ENCODE measurements around the gene TAS2R19.
"Not testable (repeated sequence)": the region's sequence is repeated elsewhere in the genome, so short reads cannot be mapped to it uniquely, and the experiment has no call there.

Gene TAS2R19

GRCh38 chr12:11022520-11022919 is at the start of gene TAS2R19:
TAS2R19 (minus strand) TSS chr12:11022620; CDS start chr12:11022571, 49 bp downstream.
- no peak for DNase-seq

DNA sequence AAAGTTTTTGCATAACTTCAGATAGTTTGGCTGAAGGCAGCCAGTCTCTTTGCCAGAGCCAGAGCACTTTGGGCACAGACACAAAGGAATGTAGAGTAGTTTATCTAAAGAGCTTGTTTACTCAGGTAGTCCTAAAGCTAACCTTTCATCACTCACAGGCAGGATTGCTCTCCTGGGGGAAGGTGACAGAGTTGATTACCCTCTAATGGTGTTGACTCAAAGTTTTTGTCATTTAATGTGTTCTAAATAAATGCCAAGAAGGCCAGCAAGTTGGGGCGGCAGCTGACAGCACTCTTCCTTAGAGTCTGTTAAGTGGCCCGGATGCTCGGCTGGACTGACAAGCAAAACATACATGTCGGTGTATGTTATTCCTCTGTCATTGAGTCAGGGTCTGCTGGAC is 49.0 kb upstream of the TAS2R19 start:
- DNase-seq: no peak

GRCh38 chr12:11070999-11071398 is 48.6 kb upstream of the TAS2R19 start:
- no peak for DNase-seq

GRCh38 chr12:11069854-11070365 is 47.5 kb upstream of the TAS2R19 start:
- DNase-seq: no peak

DNA sequence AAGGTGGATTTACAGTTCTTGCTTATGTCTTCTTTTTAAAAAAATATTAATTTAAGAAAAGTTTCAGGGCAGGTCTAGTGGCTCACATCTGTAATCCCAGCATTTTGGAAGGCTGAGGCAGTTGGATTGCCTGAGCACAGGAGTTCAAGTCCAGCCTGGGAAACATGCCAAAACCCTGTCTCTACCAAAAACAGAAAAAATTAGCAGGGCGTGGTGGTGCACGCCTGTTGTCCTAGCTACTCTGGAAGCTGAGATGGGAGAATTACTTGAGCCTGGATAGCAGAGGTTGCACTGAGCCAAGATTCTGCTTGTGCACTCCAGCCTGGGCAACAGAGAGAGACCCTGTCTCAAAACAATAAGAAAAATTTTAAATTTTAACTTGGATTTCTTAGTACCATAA is 45.1 kb upstream of the TAS2R19 start:
- DNase-seq: no peak

DNA sequence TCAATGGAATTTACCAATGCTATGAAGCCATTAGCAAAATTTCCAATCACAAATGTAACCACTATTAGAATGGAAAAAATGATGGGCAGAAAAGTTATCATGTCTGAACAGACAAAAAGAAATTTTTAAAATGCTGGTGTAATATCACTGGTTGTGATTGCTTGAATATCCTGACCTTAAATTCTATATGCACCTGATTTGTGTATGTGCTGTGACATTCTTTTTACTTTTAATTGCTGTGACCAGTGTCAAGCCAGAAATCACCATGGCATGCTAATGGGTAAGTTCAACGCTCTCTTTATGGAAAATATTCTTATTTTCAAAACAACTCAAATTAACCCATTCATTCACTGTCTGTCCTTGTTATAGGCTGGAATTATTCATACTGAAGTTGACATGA is 39.8 kb upstream of the TAS2R19 start, which contains the start of gene TAS2R46:
Gene TAS2R46, minus strand, starts transcription at position 101 of the 400 bp plus-strand sequence. Its CDS starts 0 bp downstream, at position 101.
- DNase-seq: not testable (repeated sequence)

GRCh38 chr12:11059784-11060183 is 37.4 kb upstream of the TAS2R19 start:
- DNase-seq: no peak

DNA sequence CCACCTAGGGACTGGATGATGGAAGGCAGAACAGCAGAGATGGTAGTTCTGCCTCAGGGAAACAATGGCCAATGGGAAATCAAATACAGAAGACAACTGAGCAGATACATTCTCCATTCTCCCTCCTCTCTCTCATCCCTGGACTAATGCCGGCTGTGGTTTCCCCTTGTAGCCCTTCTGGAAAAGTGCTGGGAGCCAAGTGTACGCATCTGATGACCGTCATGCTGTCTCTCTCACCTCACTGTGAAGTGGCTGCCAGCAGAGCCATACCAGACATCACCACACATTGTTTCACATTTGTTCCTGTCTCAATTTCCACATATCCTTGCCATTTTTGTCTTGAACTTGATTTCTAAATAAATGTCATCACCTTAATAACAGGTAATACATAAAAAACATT is 36.6 kb upstream of the TAS2R19 start:
- DNase-seq: no peak

DNA sequence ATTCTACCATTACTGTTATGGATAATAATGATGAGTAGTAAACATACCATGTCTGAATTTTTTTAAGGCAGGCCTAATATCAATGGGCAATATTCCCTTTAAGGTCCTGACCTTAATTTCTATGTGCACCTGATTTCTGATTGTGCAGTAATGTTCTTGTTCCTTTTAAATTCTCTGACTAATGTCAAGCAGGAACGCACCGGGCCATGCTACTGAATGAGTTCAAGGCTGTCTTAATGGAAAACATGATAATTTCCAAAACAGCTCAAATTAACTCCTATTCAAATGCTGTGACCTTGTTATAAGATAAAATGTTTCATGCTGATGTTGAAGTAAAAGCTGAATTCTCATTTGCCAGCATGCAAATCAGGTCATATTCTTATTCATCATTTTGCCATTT is 32.9 kb upstream of the TAS2R19 start:
- DNase-seq: no peak

- DNase-seq: not testable (repeated sequence)
Observed at GRCh38 chr12:11049806-11050531, 27.5 kb upstream of the TAS2R19 start.

- DNase-seq: not testable (repeated sequence)
Observed at GRCh38 chr12:11041366-11041765, 18.9 kb upstream of the TAS2R19 start.

GRCh38 chr12:11040162-11040561 is 17.7 kb upstream of the TAS2R19 start:
- no peak for DNase-seq

DNA sequence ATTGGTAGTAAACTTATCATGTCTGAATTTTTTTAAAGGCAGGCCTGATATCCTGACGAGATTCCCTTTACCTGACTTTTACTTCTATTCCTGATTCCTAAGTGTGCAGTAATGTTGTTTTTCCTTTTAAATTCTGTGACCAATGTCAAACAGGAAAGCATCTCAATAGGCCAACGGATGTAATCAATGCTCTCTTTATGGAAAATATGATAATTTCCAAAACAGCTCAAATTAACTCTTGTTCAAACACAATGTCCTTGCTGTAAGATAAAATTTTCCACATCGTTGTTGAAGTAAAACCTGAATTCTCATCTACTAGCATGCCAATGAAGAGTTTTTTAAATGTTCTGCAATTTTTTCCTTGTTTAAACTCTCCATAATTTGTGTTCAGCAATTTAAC is 16.8 kb upstream of the TAS2R19 start:
- no peak for DNase-seq

DNA sequence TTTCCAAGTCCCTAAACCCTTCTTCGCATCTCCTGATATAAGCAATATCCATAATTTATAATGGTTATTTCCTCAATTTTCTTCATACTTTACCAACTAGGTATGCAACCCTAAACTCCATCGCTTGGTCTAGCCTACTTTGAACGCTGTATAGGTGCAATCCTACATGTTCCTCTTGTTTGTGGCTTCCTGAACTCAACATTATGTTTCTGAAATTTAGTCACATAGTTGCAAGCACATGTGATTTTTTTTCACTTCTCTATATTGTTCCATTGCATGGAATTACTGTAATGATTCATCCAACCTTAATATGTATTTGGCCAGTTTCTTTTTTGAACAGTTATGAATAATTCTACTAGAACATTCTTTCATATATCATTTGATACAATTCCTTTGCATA is 11.5 kb upstream of the TAS2R19 start:
- DNase-seq: not testable (repeated sequence)

DNA sequence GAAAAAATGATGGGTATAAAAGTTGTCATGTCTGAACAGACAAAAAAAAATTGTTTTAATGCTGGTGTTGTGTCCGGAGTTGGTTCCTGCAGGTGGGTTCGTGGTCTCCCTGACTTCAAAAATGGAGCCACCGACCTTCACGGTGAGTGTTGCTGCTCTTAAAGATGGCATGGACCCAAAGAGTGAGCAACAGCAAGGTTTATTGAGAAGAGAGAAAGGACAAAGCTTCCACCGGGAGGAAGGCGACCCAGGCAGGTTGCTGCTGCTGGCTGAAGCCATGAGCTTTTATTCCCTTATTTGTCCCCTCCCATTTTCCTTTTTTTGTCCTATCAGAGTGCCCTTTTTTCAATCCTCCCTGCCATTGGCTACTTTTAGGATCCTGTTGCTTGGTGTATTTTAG is 8.9 kb upstream of the TAS2R19 start, which contains the start of gene TAS2R31:
Gene TAS2R31, minus strand, starts transcription at position 101 of the 400 bp plus-strand sequence. Its CDS starts 72 bp downstream, at position 29.
- no peak for DNase-seq

- DNase-seq: no peak
Observed at GRCh38 chr12:11026118-11026517, 3.7 kb upstream of the TAS2R19 start.

DNA sequence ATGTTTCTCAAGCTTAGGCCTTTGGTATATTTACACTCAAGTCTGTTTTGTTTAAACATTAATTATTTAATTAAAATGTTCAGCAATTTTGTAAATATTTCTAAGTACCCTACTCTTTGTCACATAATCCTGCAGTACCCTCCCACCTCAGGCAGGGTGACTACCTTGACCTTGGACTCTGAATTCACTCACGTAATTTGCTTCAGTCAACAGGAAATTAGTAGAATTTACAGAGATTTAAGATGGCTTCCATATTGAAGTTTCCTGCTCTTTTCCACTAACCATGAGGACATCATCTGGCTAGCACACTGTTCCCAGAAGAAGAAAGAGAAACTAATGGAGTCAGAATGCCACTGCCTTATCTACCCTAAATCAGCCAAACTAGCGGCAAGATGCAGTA is 967 bp upstream of the TAS2R19 start:
- DNase-seq: no peak

- DNase-seq: no peak
Observed at GRCh38 chr12:11016937-11017336, 5.5 kb downstream of the TAS2R19 start.

DNA sequence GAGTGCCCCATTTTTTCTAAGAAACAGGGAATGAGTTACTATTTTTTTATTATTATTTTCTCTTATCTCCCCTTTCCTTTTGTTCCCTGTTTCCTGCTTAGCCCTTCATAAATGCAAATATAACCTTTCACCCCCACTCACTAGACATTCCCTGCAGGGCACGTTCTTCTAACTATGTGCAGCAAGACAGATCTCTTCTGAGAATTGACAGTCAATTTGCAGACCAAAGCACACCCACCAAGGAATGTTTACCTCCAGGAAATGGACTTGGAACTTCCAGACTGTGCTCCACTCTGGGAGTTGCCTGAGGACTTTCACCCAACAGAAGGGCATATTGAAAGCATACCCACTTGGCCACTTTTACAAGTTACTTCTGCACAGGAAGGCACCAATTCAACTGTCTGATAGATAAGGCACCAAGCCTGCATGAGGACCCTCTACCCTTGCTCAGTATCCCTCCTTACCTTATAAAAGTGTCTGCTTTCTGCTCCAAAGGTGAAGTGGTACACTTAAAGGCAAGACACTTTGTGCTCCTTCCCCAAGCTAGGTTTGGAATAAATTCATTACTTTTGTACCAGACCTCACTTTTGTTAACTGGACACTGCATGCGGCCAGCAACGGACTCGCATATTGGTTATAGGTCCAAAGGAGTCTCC is 6.5 kb downstream of the TAS2R19 start:
- no peak for DNase-seq

- DNase-seq: no peak
Observed at GRCh38 chr12:11014234-11014633, 8.2 kb downstream of the TAS2R19 start.

GRCh38 chr12:11007608-11008007 is 14.8 kb downstream of the TAS2R19 start:
- DNase-seq: no peak

DNA sequence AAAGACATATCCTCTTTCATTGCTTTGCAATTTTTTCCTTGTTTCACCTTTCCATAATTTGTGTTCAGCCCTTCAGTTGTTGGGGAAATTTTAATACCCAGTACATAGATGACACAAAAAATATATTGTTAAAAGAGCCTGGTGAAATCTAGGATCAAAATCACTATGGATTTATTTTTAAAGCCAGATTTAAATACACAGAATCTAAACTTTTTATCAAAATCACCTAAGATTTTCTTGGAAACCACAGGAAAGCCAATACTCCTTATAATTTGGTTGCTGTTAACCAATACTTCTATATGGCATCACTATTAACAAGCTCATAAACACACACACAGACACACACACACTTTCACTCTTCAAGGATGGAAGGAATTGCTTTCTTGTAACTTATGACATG is 24.2 kb downstream of the TAS2R19 start, which contains the start of gene TAS2R20:
Gene TAS2R20, minus strand, starts transcription at position 101 of the 400 bp plus-strand sequence. CDS start 429 bp downstream, outside the sequence.
- no peak for DNase-seq

DNA sequence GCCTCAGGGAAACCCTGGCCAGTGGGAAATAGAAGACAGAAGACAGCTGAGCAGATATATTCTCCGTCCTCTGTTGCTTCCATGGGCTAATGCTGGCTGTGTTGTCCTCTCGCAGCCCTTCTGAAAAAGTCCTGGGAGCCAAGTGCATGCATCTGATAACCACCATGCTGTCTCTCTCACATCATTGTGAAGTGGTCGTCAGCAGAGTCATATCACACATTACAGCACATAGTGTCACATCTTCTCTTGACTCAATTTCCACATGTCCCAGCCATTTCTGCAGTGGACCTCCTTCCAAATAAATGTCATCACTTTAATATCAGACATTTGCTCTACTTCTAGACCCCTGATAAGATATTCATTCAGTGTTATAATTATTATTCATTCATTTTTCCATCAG is 28.1 kb downstream of the TAS2R19 start:
- no peak for DNase-seq

- DNase-seq: no peak
Observed at GRCh38 chr12:10989107-10989506, 33.3 kb downstream of the TAS2R19 start.
